Measurements from ENCODE around the gene MAP4.

The MAP4 gene

GRCh38 chr3:47961036-47961435 is 55.2 kb downstream of the MAP4 start:
- DNase-seq = no peak

DNA sequence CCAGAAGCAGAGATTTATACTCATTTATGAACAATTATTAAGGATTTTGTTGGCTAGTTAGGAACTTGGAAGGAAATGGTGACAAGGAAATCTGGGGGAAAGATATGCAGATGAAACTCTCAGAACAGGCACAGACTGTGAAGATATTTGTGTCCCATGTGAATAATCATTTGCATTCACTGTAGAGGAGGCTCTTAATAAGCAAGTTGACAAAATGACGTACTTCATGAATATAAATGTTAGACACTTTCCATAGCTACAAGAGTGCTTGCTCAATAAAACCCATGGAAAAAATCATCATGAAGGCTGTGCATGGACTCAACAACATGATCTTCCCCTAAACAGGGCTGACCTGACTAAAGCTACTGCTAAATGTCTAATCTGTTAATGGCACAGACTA is 59.7 kb downstream of the MAP4 start:
- no peak for DNase-seq

- DNase-seq = peak; percentile 28
Observed at GRCh38 chr3:47954567-47954966, 61.6 kb downstream of the MAP4 start.

DNA sequence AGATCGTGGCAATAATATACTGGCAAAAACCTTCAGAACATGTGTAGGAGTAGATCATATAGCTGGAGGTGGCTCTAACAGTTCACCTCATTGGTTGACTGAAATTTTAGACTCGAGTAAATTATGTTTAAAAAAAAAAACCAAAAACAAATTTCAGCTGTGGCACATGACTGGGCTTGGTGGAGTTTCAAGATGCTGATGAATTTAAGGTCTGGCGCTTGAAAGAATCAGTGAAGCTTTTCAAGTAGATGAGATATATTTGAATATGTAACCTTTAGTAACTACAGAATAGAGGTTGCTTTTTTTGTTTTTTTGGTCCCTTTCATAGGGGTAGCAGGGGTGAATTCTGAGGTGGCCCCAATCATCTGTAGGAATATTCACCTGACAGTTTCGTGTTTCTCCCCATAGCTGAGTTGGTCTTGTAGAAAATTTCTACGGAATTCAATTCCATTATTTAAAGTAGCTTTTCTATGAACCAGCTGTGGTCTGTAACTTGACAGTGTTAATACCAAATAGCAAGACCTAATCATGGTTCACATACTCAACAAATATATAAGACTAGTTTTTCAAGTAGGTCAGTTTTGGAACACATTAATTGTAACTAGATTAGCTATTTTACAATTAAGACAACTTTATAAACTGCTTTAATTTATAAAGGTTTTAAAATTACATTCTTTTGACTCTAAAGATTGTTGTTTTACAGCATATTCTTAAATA is 65.6 kb downstream of the MAP4 start:
- DNase-seq = no peak

- DNase-seq = no peak
Observed at GRCh38 chr3:47949979-47950378, 66.2 kb downstream of the MAP4 start.

- DNase-seq = no peak
Observed at GRCh38 chr3:47940232-47940631, 76.0 kb downstream of the MAP4 start.

DNA sequence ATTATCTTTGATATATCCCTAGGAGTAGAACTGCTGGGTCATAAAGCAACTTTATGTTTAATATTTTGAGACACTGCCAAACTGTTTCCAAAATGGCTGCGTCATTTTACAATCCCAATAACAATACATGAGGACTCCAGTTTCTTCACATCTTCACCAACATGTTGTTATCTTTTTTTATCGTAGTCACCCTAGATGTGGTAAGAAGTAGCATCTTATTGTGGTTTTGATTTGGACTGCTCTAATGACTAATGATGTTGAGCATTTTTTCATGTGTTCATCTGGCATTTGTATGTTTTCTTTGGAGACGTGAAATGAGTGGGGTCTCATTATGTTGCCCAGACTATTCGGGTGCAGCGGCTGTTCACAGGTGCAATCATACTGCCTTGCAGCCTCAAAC is 83.8 kb downstream of the MAP4 start:
- DNase-seq = no peak

GRCh38 chr3:47930979-47931378 is 85.2 kb downstream of the MAP4 start:
- no peak for DNase-seq

DNA sequence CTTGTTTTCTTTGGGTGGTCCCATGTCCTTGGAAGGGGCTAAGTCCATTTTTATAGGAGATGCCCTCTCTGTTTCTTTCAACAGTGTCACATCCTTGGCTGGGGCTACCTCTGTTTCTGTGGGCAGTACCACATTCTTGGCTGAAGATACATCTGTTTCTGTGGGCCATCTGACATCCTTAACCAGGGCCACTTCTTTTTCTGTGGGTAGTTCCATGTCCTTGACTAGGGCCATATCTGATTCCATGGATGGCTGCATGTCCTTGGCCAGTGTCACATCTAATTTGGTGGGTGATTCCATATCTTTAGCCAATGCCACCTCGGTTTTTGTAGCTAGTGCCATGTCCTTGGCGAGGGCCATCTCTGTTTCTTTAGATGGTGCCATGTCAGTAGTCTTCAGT is 99.5 kb downstream of the MAP4 start:
- DNase-seq = no peak

- DNase-seq = no peak
Observed at GRCh38 chr3:47916201-47916600, 100.0 kb downstream of the MAP4 start.

DNA sequence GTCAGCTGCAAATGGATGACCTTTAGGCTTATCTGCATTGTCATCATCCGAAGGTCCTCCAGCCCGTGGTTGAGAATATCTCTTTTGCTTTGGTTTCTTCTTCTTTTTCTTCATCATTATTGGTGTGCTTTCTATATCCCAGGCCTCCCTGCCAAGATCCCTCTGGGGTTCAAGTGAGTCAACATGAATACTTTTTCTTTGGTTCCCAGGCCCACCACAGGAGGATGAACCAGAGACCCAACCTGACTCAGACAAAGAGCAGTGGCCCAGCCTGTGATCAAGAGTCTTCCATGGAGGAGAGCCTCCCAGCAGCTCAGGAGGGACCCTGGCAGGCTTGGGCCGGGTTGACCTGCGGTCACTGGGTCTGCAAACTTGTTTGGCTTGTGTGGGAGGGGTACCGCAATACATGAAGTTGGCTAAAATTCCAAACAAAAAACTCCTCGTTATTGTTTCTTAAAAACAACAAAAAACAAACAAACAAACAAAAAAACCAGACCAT is 104.2 kb downstream of the MAP4 start:
- no peak for DNase-seq

GRCh38 chr3:47910777-47911440 is 105.3 kb downstream of the MAP4 start:
- no peak for DNase-seq

DNA sequence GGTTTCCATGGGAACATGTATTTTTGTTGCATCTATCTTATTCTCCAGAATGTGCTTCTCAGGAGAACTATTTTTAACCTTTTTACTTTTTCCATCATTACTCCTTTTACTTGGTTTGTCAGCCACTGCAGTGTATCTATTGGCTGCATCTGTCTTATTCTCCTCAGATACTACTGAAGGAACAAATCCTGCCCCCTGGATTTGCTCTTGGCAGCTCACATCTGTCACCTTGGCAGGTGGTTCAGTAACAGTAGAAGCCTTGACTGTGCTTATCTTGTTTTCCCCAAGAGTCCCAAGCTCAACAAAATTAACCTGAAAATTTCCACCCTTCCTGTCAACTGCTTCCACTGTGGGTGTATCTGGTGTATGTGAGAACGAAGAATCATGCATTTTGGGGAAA is 106.0 kb downstream of the MAP4 start:
- no peak for DNase-seq

- no peak for DNase-seq
Observed at GRCh38 chr3:47909607-47910006, 106.6 kb downstream of the MAP4 start.

DNA sequence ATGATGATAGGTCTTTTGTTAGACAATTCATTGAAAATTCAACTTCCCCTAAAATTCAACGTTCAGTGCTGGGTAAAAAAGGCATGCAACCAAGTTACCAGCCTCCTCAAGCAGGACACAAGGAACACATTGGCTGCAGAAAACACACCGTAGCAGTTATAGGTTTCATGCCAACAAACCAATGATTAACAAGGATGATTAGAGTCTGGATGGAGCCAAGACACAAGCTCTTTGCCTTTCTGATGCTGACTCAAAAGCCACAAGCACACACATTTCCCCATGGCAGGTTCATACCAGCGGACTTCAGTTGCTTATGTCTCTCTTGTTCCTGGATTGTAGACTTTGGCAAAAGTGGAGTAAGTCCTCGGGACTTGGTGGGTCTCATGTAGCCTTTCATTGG is 107.5 kb downstream of the MAP4 start:
- DNase-seq = no peak

DNA sequence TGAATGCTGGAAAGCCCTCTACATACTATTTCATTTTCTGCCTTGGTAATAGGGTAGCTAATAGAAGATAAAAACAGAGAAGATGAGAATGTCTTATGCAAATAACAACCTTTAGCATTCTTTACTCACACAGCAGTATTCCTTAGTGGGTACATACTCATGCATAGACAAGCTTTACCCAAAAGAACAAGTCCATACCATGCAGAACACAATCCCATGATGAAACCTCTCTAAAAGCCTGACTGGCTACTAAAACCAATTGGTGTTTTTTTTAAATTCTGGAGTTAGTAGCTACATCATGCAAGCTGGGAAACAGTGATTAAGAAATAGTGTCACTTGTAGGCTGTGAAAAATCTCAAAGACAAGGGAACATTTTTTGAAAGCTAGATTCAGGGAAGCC is 108.4 kb downstream of the MAP4 start:
- no peak for DNase-seq

- DNase-seq = no peak
Observed at GRCh38 chr3:47902746-47903145, 113.5 kb downstream of the MAP4 start.

- DNase-seq = no peak
Observed at GRCh38 chr3:47901280-47901833, 114.9 kb downstream of the MAP4 start.

DNA sequence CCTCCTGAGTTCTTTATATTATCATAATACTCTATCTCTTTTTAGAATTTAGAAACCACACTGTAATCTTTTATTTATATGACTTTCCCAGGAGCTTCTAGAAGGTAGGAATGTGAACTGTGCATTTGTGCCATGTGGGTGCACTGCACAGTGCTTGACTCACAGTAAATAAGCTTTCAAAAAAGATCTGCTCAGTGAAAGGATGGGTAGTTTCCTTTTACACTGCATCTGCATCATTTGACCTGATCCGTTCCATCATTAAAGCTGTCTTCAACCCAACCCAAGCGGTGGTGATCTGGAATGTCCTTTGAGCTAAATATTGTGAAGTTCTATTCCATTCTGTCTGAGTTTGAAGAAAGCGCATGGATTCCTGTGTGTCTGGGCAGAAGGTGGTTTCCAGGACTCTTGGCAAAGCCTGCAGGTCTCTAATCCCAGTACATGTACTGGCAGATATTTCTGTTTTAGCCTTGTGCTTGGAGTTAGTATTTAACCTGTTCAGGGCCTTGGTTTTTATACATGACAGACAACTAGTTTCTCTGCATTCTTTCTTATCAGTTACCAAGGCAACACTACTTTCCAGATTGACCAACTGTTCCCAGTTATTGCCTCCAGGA is 116.6 kb downstream of the MAP4 start:
- DNase-seq = no peak

- DNase-seq = no peak
Observed at GRCh38 chr3:47897954-47898353, 118.3 kb downstream of the MAP4 start.

GRCh38 chr3:47896736-47897135 is 119.5 kb downstream of the MAP4 start:
- DNase-seq = no peak

DNA sequence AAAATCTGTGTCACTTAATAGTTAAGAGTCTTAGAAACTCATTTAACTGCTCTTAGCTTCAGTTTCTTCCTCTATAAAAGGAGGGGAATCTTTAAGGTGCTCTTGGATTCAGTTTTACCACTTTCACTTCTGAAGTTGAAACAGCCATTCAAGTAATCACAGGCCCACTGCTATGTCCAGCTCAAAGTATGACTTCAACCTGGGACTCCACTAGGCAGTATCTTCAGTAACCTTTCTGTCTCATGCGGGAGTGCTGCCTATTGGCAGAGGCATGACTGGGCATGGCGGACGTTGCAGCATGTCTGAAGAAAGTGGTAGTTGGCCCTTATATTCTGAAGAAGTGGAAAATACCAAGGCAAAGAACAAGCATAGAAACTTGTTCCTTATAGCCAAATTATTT is 121.0 kb downstream of the MAP4 start:
- DNase-seq = no peak

GRCh38 chr3:47892286-47893040 is 123.8 kb downstream of the MAP4 start:
- DNase-seq = no peak
